Thoracic aorta (tissue), 2 donors: Measurements from ENCODE around the gene CDKAL1. TPM values are rescaled to one million over a fixed set of nuclear protein-coding genes. Genes with fewer than 3 reads are reported as not detected.

Source experiments
- ATAC-seq: fragments of 150-250 bp; one replicate; pipeline ENCODE4 v1.8.0; 2017; ENCODE audit warnings: low read depth; ENCODE audit not compliant: insufficient number of reproducible peaks, low FRiP score
- DNase-seq: peaks from one replicate; pipeline ENCODE4 v3.0.0-alpha.2; 2020; ENCODE audit warnings: low spot score
- H3K27ac ChIP-seq, 2 donors: fragments of 200-600 bp; sonication (generic); 1 replicate in 1 of 2; 2 replicates in 1 of 2; pipeline ENCODE4 v1.5.1; 2016; ENCODE audit warnings: mild to moderate bottlenecking in 2 of 2, moderate library complexity in 2 of 2
- H3K27me3 ChIP-seq: fragments of 200-600 bp; sonication (generic); replicated peaks from 2 replicates; pipeline ENCODE4 v1.6.0; 2016; ENCODE audit warnings: mild to moderate bottlenecking; ENCODE audit not compliant: insufficient read depth
- H3K36me3 ChIP-seq: fragments of 200-600 bp; sonication (generic); one replicate; pipeline ENCODE4 v1.5.1; 2016
- H3K4me1 ChIP-seq, 2 donors: fragments of 200-600 bp; sonication (generic); 1 replicate in 1 of 2; 2 replicates in 1 of 2; pipeline versions ENCODE4 v1.5.1 to v1.6.0; 2016; ENCODE audit warnings: low read depth in 2 of 2, mild to moderate bottlenecking in 1 of 2; ENCODE audit not compliant: control insufficient read depth in 1 of 2
- H3K4me3 ChIP-seq: fragments of 200-600 bp; sonication (generic); 2 replicates; pipeline ENCODE4 v1.5.1; 2016; ENCODE audit warnings: mild to moderate bottlenecking
- H3K9me3 ChIP-seq: fragments of 200-600 bp; sonication (generic); 2 replicates; pipeline ENCODE4 v1.5.1; 2016
- total RNA-seq, 2 donors: library from RNA; depleted of rRNA; stranded (reverse); fragments of >200 nt; gene quantifications; one replicate each; pipeline versions ENCODE4 v1.1.0 to v1.2.3, GENCODE V29; 2016
- TF ChIP-seq, protein P1 (sequence below): fragments of 200-600 bp; sonication (generic); IDR thresholded peaks from one replicate; pipeline ENCODE4 v1.5.1; 2019; ENCODE audit warnings: antibody characterized with exemption

The CDKAL1 gene
- total RNA-seq, 2 donors from 2014 or later = 8.5 to 14.6 TPM

DNA sequence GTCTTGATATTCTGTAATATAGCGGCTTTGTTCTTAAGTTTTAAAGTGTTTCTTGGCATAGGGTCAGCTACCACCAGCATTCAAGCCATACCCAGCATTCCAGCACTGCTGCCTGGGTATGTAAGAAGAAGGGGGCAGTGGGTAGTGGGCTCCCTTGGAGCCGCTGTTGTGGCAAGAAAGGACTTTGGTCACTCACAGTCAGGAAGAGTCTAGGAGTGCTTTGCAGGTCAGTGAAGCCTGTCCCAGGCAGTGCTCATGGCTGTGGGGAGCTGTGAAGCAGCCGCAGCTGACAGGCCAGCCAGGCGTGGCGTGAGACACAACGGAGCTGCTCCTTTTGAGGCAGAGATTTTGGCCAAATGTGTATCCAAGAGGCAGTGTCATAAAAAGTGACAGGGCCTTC is 512.0 kb downstream of the CDKAL1 start:
- no peak for ATAC-seq
- Histone ChIP-seq H3K4me3 (no peak overlapping the region), H3K9me3 (no peaks in the 10 kb centered on the region), H3K27me3 (no peaks in the 10 kb centered on the region), H3K36me3 (no peaks in the 10 kb centered on the region), H3K27ac (no peak overlapping the region), H3K4me1 (no peaks in the 10 kb centered on the region)
- DNase-seq = no peak
- TF ChIP-seq, protein P1, sequence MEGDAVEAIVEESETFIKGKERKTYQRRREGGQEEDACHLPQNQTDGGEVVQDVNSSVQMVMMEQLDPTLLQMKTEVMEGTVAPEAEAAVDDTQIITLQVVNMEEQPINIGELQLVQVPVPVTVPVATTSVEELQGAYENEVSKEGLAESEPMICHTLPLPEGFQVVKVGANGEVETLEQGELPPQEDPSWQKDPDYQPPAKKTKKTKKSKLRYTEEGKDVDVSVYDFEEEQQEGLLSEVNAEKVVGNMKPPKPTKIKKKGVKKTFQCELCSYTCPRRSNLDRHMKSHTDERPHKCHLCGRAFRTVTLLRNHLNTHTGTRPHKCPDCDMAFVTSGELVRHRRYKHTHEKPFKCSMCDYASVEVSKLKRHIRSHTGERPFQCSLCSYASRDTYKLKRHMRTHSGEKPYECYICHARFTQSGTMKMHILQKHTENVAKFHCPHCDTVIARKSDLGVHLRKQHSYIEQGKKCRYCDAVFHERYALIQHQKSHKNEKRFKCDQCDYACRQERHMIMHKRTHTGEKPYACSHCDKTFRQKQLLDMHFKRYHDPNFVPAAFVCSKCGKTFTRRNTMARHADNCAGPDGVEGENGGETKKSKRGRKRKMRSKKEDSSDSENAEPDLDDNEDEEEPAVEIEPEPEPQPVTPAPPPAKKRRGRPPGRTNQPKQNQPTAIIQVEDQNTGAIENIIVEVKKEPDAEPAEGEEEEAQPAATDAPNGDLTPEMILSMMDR = no peak

DNA sequence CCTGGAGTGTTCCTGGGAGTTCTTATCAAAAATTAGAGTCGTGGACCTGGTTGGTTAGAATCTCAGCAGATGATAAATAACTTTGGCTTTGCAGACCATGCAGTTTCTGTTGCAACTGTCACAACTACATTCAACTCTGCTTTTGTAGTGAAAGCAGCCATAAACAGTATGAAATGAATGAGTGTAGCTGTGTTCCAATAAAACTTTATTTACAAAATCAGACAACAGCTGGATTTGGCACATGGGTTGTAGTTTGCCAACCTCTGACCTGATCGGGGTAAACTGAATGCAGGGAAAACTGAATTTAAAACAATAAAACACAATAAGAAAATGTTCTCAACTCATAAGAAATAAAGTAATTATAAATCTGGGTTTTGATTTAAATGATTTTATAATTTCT is 513.8 kb downstream of the CDKAL1 start:
- H3K36me3 ChIP-seq = no peaks in the 10 kb centered on the region
- H3K4me3 ChIP-seq = no peak overlapping the region
- no peak for DNase-seq
- no peak overlapping the region for H3K27ac ChIP-seq
- no peaks in the 10 kb centered on the region for H3K9me3 ChIP-seq
- H3K4me1 ChIP-seq = no peaks in the 10 kb centered on the region
- no peak for ATAC-seq
- H3K27me3 ChIP-seq = no peaks in the 10 kb centered on the region
- TF ChIP-seq, protein P1 = no peak

DNA sequence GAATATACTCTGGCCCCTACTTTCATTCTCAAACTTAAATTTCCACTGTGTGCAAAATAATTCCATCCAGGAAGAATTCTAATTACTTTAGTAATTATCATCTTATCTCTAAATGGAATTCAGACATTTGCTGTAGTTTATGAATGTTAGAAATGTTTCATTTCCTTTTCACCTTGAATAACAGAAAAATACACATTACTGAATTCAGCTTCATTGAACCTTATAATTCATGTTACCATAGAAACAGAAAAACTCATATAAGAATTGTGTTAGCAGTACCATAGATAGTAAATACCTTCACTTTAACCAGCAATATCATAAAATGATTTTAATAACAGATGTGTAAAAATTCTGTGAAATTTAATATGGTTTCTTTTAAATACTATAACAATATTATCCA is 514.9 kb downstream of the CDKAL1 start:
- Histone ChIP-seq H3K4me3 (no peak overlapping the region), H3K36me3 (no peaks in the 10 kb centered on the region), H3K27ac (no peak overlapping the region), H3K4me1 (no peaks in the 10 kb centered on the region), H3K9me3 (no peaks in the 10 kb centered on the region), H3K27me3 (no peaks in the 10 kb centered on the region)
- DNase-seq = no peak
- ATAC-seq = no peak
- TF ChIP-seq, protein P1 = no peak

DNA sequence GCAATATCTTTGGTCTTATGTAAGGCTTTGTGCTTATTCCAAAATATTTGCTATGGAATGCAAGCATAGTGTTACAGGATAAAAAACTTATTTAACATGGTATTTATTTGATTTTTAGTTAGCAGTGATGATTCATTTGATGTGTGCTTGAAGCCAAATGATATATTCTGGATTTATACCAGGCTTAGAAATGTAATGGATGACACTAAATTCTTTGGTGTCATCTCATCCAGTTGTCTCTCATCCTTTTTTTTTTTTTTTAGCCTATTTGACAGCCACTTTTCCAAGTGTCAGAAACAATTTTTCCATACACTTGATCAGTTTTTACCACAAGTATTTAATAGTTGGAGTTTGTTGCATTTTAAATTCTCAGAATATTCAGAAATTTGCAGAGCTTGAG is 515.3 kb downstream of the CDKAL1 start:
- Histone ChIP-seq H3K4me1 (no peaks in the 10 kb centered on the region), H3K27ac (no peak overlapping the region), H3K9me3 (no peaks in the 10 kb centered on the region), H3K27me3 (no peaks in the 10 kb centered on the region), H3K4me3 (no peak overlapping the region), H3K36me3 (no peaks in the 10 kb centered on the region)
- DNase-seq (no peak), ATAC-seq (no peak)
- TF ChIP-seq, protein P1 = no peak

DNA sequence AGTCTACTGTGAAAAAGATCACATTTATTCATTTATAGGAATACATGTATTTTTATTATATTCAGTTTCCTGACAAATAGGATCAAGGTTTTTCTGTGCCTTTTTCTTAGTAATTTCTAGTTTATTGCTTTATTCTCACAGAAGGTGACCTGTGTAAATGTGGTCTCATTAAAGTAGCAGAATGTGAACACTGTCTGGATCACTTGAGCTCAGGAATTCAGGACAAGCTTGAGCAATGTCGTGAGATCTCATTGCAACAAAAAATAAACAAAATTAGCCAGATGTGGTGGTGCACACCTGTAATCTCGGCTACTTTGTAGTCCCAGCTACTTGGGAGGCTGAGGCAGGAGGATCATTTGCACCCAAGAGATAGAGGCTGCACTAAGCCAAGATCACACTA is 516.7 kb downstream of the CDKAL1 start:
- H3K4me1 ChIP-seq = no peaks in the 10 kb centered on the region
- no peak overlapping the region for H3K4me3 ChIP-seq
- H3K9me3 ChIP-seq = no peaks in the 10 kb centered on the region
- ATAC-seq = no peak
- no peaks in the 10 kb centered on the region for H3K27me3 ChIP-seq
- TF ChIP-seq, protein P1 = no peak
- DNase-seq = no peak
- no peaks in the 10 kb centered on the region for H3K36me3 ChIP-seq
- no peak overlapping the region for H3K27ac ChIP-seq
